AG09309 (cell line): ENCODE measurements around the gene PTGES.

Experiments
- DNase-seq: peaks from one replicate; pipeline ENCODE4 v3.0.0-alpha.2; 2010; ENCODE audit warnings: low read depth
- H3K4me3 ChIP-seq: 2 replicates; pipeline ENCODE4 v1.5.1; 2011; ENCODE audit warnings: mild to moderate bottlenecking, low read depth, low read length, moderate library complexity; ENCODE audit not compliant: control insufficient read depth
- CTCF ChIP-seq: IDR thresholded peaks from 2 replicates; pipeline ENCODE4 v1.5.1; 2011; ENCODE audit warnings: mild to moderate bottlenecking, low read depth, low read length, inconsistent platforms; ENCODE audit not compliant: insufficient read depth, control insufficient read depth; ENCODE audit errors: missing control alignments

Gene PTGES

DNA sequence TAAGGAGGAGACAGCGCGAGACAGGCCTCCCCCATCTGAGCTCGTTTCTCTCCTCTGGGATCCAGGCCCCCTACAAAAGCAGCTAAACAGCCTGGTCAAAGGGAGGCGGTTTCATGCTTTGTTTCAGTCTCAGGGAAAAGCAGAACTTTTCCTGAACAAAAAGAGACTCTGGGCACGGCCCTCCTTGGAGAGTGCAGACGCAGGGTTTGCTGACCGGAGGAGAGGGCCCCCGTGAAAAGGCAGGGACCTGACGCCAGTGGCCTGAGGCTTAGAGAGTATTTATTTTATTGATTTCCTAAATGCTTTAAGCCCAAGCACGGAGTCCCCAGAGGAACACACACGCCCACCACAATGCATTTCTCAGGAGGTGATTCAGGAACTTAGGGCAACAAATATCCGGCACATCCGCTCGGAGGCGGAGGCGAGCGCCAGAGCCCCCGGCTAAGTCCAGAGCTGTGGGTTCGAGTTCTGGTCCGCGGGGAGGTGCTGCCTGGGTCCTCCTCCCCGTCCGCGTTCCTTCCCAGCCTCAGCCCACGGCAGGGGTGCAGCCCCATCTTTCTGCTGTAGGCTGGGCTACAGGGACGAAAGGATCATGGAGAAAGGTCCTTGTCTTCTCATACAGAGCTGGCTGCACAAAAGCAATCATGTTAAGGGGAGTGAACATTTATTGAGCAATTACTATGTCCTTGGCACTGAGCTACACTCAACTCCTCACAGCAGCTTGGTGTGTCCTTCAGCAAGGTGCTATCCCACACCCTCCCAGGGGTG lies 40.0 kb downstream of the PTGES start:
- peak; percentile 13 for TF ChIP-seq CTCF
- no peak overlapping the region for H3K4me3 ChIP-seq
- DNase-seq, result peak; percentile 84

DNA sequence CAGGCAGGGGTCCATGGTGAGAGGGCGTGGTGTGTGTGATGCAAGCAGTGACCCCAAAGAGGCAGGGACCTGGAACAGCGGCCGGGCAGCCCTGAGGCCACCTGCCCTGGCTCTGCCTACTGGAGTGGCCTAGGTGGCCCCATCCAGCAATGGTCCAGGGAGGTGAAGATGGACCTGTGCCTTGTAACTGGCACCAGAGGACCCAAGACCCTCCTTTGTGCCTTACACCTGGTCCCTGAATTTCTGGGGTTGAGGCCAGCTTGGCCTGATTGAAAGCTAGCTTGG lies 42.7 kb downstream of the PTGES start:
- H3K4me3 ChIP-seq, result no peak overlapping the region
- no peak for TF ChIP-seq CTCF
- DNase-seq, result no peak

DNA sequence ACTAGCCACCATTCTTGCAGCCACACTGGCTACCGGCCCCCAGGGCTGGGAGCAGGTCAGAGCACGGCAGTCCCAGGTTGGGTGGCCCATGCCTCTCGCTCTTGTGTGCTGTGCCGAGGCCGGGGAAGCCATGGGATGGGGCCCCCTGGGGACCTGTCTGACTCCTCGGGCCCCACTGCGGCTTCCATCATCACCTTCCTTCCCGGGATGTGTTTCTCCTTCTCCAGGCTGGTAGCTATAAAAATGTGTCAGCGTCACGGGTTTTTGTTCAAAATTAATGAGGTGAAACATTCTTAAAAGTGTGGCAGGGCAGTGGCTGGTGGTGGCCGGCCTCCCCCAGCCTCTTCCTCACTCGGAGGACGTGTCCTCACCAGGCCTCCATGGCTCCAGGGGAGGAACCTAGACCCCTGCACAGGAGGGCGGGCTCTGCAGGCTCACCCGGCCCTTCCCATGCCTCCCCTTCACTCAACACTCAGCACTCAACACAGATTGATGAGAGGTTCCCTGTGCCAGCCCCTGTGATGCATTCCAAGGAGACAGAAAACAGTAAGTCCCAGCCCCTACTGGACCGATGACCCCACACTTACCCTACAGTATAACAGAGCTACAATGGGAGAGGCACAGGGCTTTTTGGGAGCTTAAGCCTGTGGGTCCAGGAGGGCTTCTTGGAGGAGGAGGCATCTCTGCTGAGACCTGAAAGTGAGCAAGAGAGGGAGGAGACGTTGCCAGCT lies 43.2 kb downstream of the PTGES start:
- TF ChIP-seq CTCF, result no peak
- no peak overlapping the region for H3K4me3 ChIP-seq
- no peak for DNase-seq

DNA sequence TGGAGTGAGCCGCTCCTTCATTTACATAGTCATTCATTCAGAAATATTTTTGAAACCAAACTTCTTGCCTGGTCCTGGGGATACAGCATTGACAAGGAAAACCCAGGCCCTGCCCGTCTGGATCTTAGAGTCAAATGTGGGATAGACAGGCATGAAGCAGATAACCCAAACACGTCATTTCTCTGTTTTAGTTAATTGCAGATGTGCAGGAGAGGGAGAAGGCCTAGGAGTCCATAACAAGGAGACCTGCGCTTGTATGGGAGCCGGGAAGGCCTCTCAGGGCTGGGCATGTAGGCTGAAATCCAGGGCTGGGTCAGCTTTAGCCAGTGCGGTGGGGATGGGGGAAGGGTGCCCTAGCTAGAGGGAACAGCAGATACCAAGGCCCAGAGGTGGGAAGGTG lies 44.0 kb downstream of the PTGES start:
- TF ChIP-seq CTCF, result no peak
- DNase-seq, result no peak
- H3K4me3 ChIP-seq, result no peak overlapping the region

DNA sequence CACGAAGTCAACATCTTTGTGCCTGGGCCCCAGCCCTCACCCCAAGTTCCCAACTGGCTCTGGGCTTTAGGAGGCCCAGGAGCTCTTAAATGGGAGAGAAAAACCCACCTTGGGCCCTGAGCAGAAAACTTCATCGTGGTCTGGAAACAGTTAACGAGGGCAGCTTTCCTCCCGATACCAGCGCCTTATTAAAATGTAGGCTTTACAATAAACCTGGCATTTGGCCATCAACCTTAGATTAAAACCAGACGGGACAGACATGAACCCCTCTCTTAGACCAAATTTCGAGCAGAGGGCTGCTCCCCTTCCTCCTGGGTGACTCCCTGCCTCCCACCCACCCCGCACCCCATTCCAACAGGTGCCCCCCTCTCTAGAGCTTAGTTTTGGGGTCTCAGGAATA lies 48.0 kb downstream of the PTGES start:
- DNase-seq, result no peak
- TF ChIP-seq CTCF, result no peak
- no peak overlapping the region for H3K4me3 ChIP-seq

GRCh38 chr9:129703667-129704355 lies 49.0 kb downstream of the PTGES start:
- no peak for TF ChIP-seq CTCF
- H3K4me3 ChIP-seq, result no peak overlapping the region
- DNase-seq, result no peak
